ENCODE measurements around the gene ITGB3BP.
"Not testable (repeated sequence)": the region's sequence is repeated elsewhere in the genome, so short reads cannot be mapped to it uniquely, and the experiment has no call there.

The ITGB3BP gene

DNA sequence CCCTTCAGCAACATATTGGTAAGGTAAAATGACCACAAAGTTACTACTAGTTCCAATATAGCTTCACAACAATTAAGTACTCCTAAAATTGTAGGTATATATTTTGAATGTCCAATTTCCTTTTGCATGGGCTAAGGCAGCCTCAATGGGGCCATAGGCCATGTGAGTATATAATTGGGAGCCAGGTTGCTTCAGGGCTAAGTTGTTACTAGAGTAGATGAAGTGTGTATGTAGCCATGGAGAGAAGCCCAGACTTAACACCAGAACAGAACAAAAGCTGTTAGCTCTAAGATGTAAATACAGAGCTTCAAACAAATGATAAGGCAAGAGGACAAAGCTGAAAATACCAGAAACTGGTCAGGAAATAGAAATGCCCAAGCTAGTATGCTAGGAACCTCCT lies 16.2 kb downstream of the ITGB3BP start:
- DNase-seq = no peak

DNA sequence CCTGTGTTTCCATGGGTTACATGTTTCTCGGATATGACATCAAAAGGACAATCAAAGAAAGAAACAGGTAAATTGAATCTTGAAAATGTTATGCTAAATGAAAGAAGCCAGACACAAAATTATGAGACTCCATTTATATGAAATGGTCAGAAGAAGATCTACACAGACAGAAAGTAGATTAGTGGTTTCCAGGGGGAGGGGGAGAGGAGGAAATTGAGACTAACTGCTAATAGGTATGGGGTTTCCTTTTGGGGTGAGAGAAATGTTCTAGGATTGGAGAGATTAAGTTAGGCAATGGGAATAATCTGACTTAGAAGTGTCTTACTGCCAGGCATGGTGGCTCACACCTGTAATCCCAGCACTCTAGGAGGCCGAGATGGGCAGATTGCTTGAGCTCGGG lies 21.8 kb downstream of the ITGB3BP start:
- DNase-seq = no peak

GRCh38 chr1:63498106-63498505 lies 24.9 kb downstream of the ITGB3BP start:
- no peak for DNase-seq

GRCh38 chr1:63497577-63497976 lies 25.4 kb downstream of the ITGB3BP start:
- DNase-seq = no peak

GRCh38 chr1:63487336-63488065 lies 35.5 kb downstream of the ITGB3BP start:
- no peak for DNase-seq

DNA sequence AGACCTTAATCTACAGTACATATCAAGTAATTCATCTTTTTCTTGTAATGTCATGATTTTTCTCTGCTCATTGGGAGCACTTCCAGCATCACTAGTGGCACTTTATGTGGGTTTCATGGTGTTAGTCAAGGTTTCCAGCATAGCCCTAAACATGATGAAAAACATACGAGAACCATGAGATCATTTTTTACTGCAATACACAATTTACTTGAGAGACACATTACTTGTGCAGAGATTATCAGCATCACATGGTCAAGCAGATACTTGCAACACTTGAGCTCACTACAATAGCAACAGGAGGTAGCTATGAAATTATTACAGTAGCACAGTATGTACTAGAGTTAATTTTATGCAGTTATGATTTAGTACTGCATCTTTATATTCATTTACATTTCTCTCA lies 36.4 kb downstream of the ITGB3BP start:
- no peak for DNase-seq

DNA sequence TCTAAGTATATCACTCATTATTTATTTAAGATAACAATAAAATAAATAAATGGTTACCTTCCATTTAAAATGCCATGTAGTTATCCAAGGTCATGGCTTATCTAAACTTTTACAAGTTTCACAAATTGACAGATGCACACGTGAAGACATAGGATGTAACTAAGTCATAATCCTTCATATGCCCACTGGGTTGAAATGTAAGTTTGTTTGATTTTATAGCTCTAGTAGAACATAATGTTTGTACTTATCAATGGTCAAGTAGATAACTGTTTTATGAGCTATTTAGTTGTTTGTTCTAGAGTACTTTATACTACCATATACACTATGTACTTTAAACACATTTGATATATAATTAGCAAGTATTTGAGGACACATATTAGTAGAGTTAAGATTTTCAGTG lies 43.0 kb downstream of the ITGB3BP start:
- no peak for DNase-seq

DNA sequence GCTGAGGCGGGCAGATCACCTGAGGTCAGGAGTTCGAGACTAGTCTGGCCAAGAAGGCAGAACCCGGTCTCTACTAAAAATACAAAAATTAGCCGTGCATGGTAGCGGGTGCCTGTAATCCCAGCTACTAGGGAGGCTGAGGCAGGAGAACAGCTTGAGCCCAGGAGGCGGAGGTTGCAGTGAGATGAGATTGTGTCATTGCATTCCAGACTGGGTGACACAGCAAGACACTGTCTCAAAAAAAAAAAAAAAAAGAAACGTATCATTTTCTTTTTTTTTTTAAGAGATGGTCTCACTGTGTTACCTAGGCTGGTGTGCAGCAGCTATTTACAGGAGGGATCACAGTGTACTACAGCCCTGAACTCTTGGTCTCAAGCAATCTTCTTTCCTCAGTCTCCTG lies 47.3 kb downstream of the ITGB3BP start:
- no peak for DNase-seq

DNA sequence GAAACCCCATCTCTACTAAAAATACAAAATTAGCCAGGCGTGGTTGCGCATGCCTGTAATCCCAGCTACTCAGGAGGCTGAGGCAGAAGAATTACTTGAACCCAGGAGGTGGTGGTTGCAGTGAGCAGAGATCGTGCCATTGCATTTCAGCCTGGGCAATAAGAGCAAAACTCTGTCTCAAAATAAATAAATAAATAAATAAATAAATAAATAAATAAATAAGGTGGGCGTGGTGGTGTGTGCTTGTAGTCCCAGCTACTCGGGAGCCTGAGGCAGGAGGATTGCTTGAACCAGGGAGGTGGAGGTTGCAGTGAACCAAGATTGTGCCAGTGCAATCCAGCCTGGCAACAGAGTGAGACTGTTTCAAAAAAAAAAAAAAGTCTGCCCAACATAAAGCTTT lies 54.3 kb downstream of the ITGB3BP start:
- DNase-seq = not testable (repeated sequence)

DNA sequence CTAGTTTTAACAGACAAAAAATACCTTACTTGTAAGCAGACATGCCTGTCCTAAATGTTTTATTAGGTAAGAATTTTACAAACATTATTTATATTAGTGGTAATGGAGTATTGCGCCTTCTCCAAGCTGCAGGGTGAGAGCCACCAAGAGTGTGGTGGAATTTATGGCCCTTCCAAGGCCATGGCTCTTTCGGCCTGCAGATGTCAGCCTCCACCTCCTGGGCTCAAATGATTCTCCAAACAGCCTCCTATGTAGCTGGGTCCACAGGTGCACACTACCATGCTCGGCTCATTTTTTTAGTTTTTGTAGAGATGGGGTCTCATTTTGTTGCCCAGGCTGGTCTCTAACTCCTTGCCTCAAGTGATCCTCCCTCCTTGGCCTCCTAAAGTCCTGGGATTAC lies 56.3 kb downstream of the ITGB3BP start:
- DNase-seq = no peak

DNA sequence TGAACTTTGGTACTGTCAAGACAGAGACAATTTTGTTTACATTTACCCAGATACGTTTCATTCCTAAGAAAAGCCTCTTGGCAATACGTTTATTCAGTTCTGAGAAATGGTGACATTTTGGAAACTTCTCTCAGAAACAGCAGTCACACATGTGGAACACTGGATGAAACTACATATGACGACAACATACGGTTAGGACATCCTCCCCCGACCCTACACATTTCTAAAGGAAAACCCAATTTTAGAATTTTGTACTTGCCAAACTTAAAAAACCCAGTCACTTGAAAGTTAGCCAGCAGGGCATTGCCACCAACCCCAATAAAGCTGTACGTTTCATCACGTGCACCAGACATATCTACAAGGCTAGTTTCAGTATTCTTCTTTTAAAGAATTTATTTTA lies 56.8 kb downstream of the ITGB3BP start:
- DNase-seq = no peak

GRCh38 chr1:63463248-63463647 lies 59.8 kb downstream of the ITGB3BP start:
- no peak for DNase-seq

DNA sequence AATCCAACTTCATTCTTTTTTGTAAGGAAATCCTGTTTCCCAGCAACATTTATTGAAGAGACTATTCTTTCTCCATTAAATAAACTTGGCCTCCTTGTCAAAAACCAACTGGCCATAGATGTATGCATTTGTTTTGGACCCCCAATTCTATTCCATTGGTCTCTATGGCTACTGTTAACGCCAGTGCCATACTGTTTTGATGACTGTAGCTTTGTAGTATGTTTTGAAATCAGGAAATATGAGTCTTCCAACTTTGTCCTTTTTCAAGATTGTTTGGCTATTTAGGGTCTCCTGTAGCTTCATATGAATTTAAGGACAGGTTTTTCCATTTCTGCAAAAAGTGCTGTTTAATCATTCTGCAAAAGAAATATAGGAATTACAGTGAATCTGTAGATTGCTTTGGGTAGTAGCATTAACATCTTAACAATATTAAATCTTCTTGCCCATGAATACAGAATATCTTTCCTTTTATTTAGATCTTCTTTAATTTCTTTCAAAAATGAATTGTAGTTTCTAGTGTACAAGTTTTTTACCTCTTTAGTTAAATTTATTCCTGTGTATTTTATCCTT lies 61.3 kb downstream of the ITGB3BP start:
- DNase-seq = no peak

DNA sequence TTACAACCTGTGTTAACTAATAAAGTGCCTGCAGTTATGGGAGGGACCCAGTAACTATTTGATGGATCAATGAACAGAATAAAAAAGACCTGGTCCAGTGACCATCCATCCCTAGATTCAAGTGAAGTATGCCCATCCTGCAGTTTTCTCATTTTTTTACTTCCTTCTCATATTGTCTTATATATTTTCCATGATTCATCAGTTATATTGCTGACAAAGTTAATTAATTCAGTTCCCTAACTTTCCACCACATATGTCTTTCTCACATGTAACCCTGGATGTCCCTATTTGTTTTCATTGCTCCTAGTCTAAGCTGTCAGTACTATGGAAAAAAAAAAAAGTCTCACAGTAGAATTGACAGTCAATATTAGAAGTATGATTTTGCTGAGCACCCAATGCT lies 64.3 kb downstream of the ITGB3BP start:
- DNase-seq = no peak

- DNase-seq = no peak
These were observed 68.8 kb downstream of the ITGB3BP start for GRCh38 chr1:63454269-63454668.

DNA sequence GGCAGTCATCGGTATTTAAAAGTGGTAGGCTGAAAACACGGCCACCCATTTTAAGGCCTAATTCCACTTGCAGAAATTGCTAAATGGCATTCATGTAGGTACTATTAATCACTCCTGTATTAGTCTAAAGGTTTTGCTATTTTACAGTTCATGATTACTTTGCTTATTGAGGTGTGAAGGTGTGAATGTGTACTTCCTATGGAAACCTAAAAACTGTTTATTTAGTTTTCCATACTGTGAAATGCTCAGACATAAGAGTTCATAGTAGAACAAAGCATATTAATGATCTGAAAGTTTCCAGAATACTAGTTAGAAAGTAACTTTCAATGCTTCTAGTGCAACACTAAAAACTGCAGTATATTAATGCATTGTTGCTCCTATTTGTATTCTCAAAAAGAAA lies 69.8 kb downstream of the ITGB3BP start:
- no peak for DNase-seq

GRCh38 chr1:63450416-63450815 lies 72.6 kb downstream of the ITGB3BP start:
- DNase-seq = no peak

DNA sequence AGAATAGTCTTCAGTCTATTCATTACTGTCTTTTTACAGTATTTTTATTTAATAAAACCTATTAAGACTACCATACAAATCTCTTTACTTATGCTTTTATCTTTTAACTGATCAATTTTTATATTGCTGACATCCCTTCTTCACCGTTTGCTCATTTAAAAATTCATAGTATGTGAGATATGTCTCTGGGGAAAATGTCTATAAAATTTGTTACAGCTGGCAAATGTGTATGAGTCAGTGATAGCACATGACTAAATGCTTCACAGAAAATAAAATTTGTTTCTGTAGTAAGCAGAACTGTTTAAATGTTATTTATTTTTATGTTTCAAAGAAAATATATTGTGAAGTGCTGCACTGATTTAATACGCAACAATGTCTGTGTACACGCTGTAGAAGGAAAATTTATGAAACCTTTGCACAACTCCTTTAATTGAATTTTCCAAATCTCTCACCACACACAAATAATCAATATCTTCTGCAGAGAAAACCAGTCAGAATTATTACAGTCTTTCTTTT lies 74.2 kb downstream of the ITGB3BP start:
- DNase-seq = no peak

DNA sequence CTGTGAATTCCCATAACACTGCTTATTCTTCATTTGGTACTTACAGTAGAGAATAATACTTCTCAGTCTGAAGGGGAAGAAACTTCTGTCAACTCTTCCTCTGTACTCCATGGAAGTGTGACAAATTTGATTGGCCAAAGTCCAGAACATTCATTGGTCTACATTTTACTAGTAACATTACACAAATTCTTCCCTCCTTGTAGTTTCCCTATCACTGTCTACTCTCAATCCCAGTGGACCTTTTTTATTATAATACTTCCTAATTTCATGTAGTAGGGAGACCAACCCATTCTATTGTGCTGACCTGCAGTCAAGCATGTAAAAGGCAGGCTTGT lies 80.9 kb downstream of the ITGB3BP start:
- no peak for DNase-seq

DNA sequence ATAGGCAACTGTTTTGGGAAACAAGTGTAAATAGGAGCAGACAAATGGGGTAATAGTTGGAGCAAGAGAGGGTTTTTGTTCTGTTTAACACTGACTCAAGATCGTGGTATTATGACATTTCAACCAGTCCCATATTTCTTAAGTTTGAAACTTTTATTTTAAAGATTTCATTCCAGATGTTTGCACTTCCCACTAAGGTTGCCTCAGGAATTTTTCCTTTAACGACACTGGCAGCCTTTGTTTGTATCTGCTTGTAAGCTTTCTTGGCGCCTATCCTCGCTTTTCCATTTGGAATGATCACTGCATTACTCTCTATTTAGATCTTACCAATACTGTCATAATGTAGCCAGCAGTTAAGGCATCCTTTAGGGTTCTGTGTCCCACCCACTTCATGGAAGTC lies 87.9 kb downstream of the ITGB3BP start:
- no peak for DNase-seq

GRCh38 chr1:63429281-63429680 lies 93.7 kb downstream of the ITGB3BP start:
- no peak for DNase-seq

GRCh38 chr1:63428815-63429214 lies 94.2 kb downstream of the ITGB3BP start:
- DNase-seq = no peak

DNA sequence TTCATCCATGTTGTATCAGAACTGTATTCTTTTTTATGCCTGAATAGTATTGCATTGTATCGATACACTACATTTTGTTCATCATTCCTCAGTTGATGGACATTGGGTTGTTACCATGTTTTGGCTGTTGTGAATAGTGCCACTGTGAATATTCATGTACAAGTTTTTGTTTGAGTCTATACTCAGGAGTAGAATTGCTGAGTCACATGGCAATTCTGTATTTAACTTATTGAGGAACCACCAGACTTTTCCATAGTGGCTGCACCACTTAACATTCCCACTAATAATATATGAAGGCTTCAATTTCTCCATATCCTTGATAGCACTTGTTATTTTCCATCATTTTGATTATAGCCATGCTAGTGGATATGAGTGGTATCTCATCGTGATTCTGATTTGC lies 99.4 kb downstream of the ITGB3BP start:
- DNase-seq = no peak

- DNase-seq = not testable (repeated sequence)
These were observed 102.3 kb downstream of the ITGB3BP start for GRCh38 chr1:63420746-63421145.

All from amygdala (tissue), 56 donors.